Left ventricle myocardium inferior (tissue), 1 donor: ENCODE data around the gene IL18BP. TPM values are rescaled to one million over a fixed set of nuclear protein-coding genes. Genes with fewer than 3 reads are reported as not detected.

Experiments
- DNase-seq: peaks from one replicate; pipeline ENCODE4 v3.0.0-alpha.2; 2020
- H3K27ac ChIP-seq: fragments of 200-600 bp; replicated peaks from 2 replicates; pipeline ENCODE4 v1.8.0; 2021
- H3K27me3 ChIP-seq: fragments of 200-600 bp; 2 replicates; pipeline ENCODE4 v1.8.0; 2021; ENCODE audit warnings: low read depth
- H3K36me3 ChIP-seq: fragments of 200-600 bp; 2 replicates; pipeline ENCODE4 v1.8.0; 2021
- H3K4me1 ChIP-seq: fragments of 200-600 bp; 2 replicates; pipeline ENCODE4 v1.8.0; 2021
- H3K4me3 ChIP-seq: fragments of 200-600 bp; 2 replicates; pipeline ENCODE4 v1.8.0; 2021; ENCODE audit warnings: mild to moderate bottlenecking, moderate library complexity
- H3K9me3 ChIP-seq: fragments of 200-600 bp; replicated peaks from 2 replicates; pipeline ENCODE4 v1.8.0; 2021
- intact Hi-C: fragments of 100-400 bp; cut with micrococcal nuclease; formaldehyde crosslinking; loops from one replicate; pipeline ENCODE4 v1.11.0; 2022
- total RNA-seq: library from RNA; stranded (reverse); fragmentation: NEBNext Ultra II Directional; extraction: Animal tissue kit (Norgen Biotek cat#: 25700); gene quantifications from one replicate; pipeline ENCODE4 v1.2.1, GENCODE V29; 2021
- TF ChIP-seq, protein P1 (sequence below): fragments of 200-600 bp; IDR thresholded peaks from 2 replicates; pipeline ENCODE4 v1.8.0; 2021; ENCODE audit warnings: antibody characterized with exemption, mild to moderate bottlenecking, borderline replicate concordance
- donor health status: DM: no; HTN: yes; CAD: no; lungs with severe emphysema.

The IL18BP gene
- total RNA-seq, 1 donor from 2014 or later: 4.9 TPM

DNA sequence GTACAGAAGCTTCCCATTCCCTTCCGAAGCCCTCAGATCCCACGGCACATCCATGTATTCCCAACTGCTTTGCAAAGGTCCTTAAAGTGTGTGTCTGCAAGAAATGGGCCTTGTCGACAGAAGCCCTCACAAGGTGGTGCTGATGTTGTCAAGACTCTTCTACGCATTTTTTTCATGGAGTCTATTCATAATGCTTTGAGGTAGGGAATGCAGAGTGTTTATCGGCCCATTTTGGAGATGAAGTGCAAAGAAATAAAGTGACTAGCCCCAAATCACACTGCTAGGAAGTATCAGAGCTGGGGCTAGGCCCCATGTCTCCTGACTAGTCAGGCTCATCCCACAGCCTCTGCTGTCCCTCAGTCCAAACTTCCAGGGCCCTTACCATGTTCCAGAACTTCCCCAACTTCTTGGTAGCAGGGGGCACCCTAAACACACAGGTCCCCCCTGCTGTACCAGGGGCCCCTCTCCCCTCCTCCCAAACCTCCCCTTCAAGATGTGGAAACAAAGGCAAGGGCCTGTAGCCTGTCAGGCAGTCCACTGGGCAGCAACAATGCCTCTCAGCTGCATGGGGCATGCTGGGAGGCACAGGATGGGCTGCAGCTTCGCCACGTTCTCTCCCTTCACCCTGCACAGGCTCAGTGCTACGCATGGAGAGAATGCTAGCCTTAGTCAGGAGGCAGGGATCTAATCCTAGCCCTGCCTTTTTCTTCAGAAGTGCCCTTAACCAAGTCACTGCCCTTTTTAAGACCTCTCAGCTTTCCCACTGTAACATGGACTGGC is 7.8 kb downstream of the IL18BP start:
- intact Hi-C loops: no loop called here
- H3K9me3 ChIP-seq: no peaks in the 10 kb centered on the region
- TF ChIP-seq, protein P1, sequence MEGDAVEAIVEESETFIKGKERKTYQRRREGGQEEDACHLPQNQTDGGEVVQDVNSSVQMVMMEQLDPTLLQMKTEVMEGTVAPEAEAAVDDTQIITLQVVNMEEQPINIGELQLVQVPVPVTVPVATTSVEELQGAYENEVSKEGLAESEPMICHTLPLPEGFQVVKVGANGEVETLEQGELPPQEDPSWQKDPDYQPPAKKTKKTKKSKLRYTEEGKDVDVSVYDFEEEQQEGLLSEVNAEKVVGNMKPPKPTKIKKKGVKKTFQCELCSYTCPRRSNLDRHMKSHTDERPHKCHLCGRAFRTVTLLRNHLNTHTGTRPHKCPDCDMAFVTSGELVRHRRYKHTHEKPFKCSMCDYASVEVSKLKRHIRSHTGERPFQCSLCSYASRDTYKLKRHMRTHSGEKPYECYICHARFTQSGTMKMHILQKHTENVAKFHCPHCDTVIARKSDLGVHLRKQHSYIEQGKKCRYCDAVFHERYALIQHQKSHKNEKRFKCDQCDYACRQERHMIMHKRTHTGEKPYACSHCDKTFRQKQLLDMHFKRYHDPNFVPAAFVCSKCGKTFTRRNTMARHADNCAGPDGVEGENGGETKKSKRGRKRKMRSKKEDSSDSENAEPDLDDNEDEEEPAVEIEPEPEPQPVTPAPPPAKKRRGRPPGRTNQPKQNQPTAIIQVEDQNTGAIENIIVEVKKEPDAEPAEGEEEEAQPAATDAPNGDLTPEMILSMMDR: no peak
- no peak overlapping the region for H3K27ac ChIP-seq
- H3K4me1 ChIP-seq: peaks cover 27% of the 10 kb centered on the region
- H3K27me3 ChIP-seq: no peaks in the 10 kb centered on the region
- H3K36me3 ChIP-seq: peaks cover 96% of the 10 kb centered on the region
- no peak overlapping the region for H3K4me3 ChIP-seq
- no peak for DNase-seq

DNA sequence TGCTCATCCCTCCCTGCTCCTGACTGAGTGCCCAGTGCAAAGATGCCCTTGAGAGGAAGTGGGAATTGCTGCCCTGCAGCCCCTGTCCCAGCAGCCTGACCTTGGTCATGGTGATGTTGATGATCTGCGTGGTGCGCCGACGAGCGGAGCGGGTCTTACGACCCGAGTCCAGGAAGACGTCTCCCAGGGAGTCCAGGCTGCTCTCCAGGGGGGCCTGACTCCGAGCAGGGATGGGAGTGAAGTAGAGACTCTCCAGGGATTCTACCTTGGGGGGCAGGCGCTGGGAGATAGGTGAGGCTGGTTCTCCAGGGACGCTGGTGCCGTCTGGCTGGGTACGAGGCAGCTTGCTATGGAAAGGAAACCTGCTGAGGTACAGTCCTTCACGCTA is 8.4 kb downstream of the IL18BP start:
- H3K27ac ChIP-seq: no peak overlapping the region
- TF ChIP-seq, protein P1: no peak
- H3K36me3 ChIP-seq: peaks cover 98% of the 10 kb centered on the region
- no peaks in the 10 kb centered on the region for H3K27me3 ChIP-seq
- intact Hi-C loops: no loop called here
- no peaks in the 10 kb centered on the region for H3K9me3 ChIP-seq
- H3K4me1 ChIP-seq: peaks cover 32% of the 10 kb centered on the region
- DNase-seq: no peak
- H3K4me3 ChIP-seq: no peak overlapping the region

DNA sequence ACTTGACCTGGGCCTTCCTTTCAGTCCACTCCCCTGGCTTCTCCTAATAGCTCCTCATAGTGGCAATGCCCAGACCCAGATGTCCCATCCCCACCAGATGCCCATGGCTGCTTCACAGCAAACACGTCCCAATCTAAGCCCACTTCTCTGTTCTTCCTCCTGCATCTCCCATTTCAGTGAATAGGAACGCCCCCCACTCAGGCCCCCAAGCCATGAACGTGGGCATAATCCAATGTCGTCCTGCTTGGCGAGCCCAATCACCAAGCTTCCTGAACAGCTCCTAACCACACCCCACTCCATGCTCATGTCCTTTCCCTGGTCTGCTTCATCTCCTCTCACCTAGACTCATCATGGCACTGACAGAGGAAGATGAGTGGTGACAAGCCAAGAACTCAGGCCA is 8.9 kb downstream of the IL18BP start:
- no peaks in the 10 kb centered on the region for H3K9me3 ChIP-seq
- no peak overlapping the region for H3K27ac ChIP-seq
- intact Hi-C loops: no loop called here
- no peak for DNase-seq
- peaks cover 98% of the 10 kb centered on the region for H3K36me3 ChIP-seq
- H3K4me3 ChIP-seq: no peak overlapping the region
- TF ChIP-seq, protein P1: no peak
- H3K4me1 ChIP-seq: peaks cover 34% of the 10 kb centered on the region
- no peaks in the 10 kb centered on the region for H3K27me3 ChIP-seq

DNA sequence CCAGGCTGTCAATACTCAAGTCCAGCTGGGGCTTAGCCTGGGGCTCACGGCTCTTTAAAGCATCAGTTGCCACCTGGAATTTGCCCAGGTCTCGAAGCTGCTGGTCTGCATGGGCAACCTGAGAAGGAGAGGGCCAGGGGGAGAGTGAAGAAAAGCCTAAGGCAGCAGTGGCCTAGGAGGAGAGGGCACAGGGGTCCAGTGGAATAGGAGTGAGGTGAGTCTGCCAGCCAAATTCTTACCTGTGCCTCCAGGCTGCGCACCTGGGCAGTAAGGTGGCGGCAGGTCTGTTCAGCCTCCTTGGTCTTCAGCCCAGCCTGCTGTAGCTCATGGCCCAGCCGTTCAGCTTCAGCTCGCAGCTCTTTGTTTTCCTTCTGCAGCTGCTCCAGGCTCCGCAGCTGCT is 10.0 kb downstream of the IL18BP start:
- no peak overlapping the region for H3K4me3 ChIP-seq
- intact Hi-C loops: no loop called here
- TF ChIP-seq, protein P1: no peak
- no peak for DNase-seq
- no peaks in the 10 kb centered on the region for H3K9me3 ChIP-seq
- no peaks in the 10 kb centered on the region for H3K27me3 ChIP-seq
- H3K4me1 ChIP-seq: peaks cover 46% of the 10 kb centered on the region
- no peak overlapping the region for H3K27ac ChIP-seq
- peaks cover 98% of the 10 kb centered on the region for H3K36me3 ChIP-seq

DNA sequence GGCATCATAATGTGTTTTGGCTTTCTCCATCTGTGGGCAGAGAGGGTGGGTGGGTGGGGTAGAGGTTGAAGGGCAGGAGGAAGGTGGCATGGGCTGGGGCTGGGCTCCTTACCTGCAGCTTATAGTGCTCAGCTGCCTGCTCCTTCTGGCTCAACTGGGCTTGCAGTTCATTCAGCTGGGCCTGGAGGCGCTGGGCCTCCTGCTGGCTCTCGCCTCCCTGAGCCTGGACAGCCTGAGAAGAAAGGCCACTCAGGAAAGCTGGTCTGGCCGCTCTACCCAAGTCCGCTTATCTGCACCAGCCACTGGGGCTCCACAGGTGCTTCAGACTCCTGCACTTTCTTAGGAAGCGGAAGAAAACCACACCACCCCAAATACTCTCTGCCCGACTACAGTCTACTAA is 10.4 kb downstream of the IL18BP start:
- peaks cover 50% of the 10 kb centered on the region for H3K4me1 ChIP-seq
- H3K27ac ChIP-seq: no peak overlapping the region
- H3K36me3 ChIP-seq: peaks cover 98% of the 10 kb centered on the region
- no peak overlapping the region for H3K4me3 ChIP-seq
- no peak for DNase-seq
- intact Hi-C loops: no loop called here
- no peaks in the 10 kb centered on the region for H3K9me3 ChIP-seq
- TF ChIP-seq, protein P1: no peak
- no peaks in the 10 kb centered on the region for H3K27me3 ChIP-seq
